ENCODE measurements around the gene TTC14. TPM values are rescaled to one million over a fixed set of nuclear protein-coding genes. Genes with fewer than 3 reads are reported as not detected.

The TTC14 gene
- 10 to 100 TPM in 6 of 9 donors, 1 to 10 TPM in 3; 4.8 to 20.4 (median 11.6) TPM for total RNA-seq
- 1 to 10 TPM; 6.5 to 9.3 TPM for polyA plus RNA-seq
- long read RNA-seq, donor 1, full-length matches to known transcripts = 7 of 12 reads
- long read RNA-seq, donor 1, partial matches to known transcripts = 2 of 12 reads
- long read RNA-seq, donor 1, other reads (novel, unspliced or antisense) = 3 of 12 reads
- long read RNA-seq, donor 2, full-length matches to known transcripts = 9 of 24 reads
- long read RNA-seq, donor 2, partial matches to known transcripts = 11 of 24 reads
- long read RNA-seq, donor 2, other reads (novel, unspliced or antisense) = 4 of 24 reads
- long read RNA-seq, donor 3, full-length matches to known transcripts = 3 of 6 reads
- long read RNA-seq, donor 3, partial matches to known transcripts = 2 of 6 reads
- long read RNA-seq, donor 3, other reads (novel, unspliced or antisense) = 1 of 6 reads

- peaks cover 0 to 40% (median 35%) of the 10 kb centered on the region in 9 donors for H3K36me3 ChIP-seq
- peak; percentile 90 to 97 (median 94) for DNase-seq
- WGBS, 4 donors = 3 to 10% (median 5%) methylated on average over 30 to 70 of the region's 70 CpGs
- H3K9me3 ChIP-seq = no peaks in the 10 kb centered on the region
- intact Hi-C loops (cut with DNase I) = loop anchor here in 4 of 10 donors (5.0 to 10.0 kb wide), 3 partner anchors 385 to 787 kb away; partner anchors contain the start of gene DNAJC19 (in 1 of the 4)
- TF ChIP-seq CTCF (IDR thresholded peaks at IDR 0.05) = no peak
- peak in 1 of 2 donors; percentile 61 for TF ChIP-seq POLR2A (IDR thresholded peaks at IDR 0.05)
- ATAC-seq = peak; percentile 99 to 100 (median 100)
- peaks cover 0 to 6% (median 0%) of the 10 kb centered on the region in 9 donors for H3K27me3 ChIP-seq
- peak within 1 kb of the TSS in 11 of 12 donors; percentile 61 to 92 (median 73) for H3K27ac ChIP-seq
- peaks cover 0 to 22% (median 10%) of the 10 kb centered on the region in 12 donors for H3K4me1 ChIP-seq
- H3K4me3 ChIP-seq = peak within 1 kb of the TSS; percentile 86 to 97 (median 90)
These were observed at the start of gene TTC14 for GRCh38 chr3:180601688-180602666. Gene TTC14, plus strand, starts transcription at chr3:180602163. Its CDS starts 99 bp downstream, at chr3:180602262.

- WGBS, 4 donors = 78 to 87% (median 79%) methylated on average over 4 of the region's 4 CpGs
- Histone ChIP-seq H3K4me3 (no peak overlapping the region), H3K27ac (no peak overlapping the region), H3K9me3 (peaks cover 0 to 10% (median 0%) of the 10 kb centered on the region in 12 donors), H3K4me1 (no peaks in the 10 kb centered on the region), H3K27me3 (no peaks in the 10 kb centered on the region), H3K36me3 (no peaks in the 10 kb centered on the region)
- TF ChIP-seq CTCF (IDR thresholded peaks at IDR 0.05) (no peak), POLR2A (IDR thresholded peaks at IDR 0.05) (no peak)
- no peak for DNase-seq
- intact Hi-C loops (cut with DNase I) = no loop called here
- ATAC-seq = no peak
These were observed 38.6 kb upstream of the TTC14 start for GRCh38 chr3:180563406-180563805.

GRCh38 chr3:180564676-180565075, 37.3 kb upstream of the TTC14 start:
- ATAC-seq = no peak
- intact Hi-C loops (cut with DNase I) = no loop called here

More at GRCh38 chr3:180564676-180565075, 37.3 kb upstream of the TTC14 start:
- H3K27ac ChIP-seq = no peak overlapping the region
- no peak overlapping the region for H3K4me3 ChIP-seq
- DNase-seq = no peak
- 65 to 74% (median 69%) methylated on average over 2 of the region's 2 CpGs for WGBS, 4 donors
- no peaks in the 10 kb centered on the region for H3K4me1 ChIP-seq
- no peaks in the 10 kb centered on the region for H3K36me3 ChIP-seq
- peaks cover 0 to 5% (median 0%) of the 10 kb centered on the region in 12 donors for H3K9me3 ChIP-seq
- TF ChIP-seq CTCF (IDR thresholded peaks at IDR 0.05) = no peak
- no peak for TF ChIP-seq POLR2A (IDR thresholded peaks at IDR 0.05)
- H3K27me3 ChIP-seq = no peaks in the 10 kb centered on the region

All from heart left ventricle (tissue), 16 donors.